K562 (cell line): ENCODE data around the gene ABCB10. TPM values are rescaled to one million over a fixed set of nuclear protein-coding genes. Genes with fewer than 3 reads are reported as not detected.

Experiments used
- CXXC5 ChIP-seq: fragments of 250-450 bp; sonication (Bioruptor Pico); IDR thresholded peaks from 2 replicates; pipeline ENCODE4 v1.8.0; 2022; ENCODE audit warnings: inconsistent platforms, mild to moderate bottlenecking, moderate library complexity
- FOXA3 ChIP-seq, 2 experiments: fragments of 450-650 bp in 1 of 2; sonication (generic) in 1 of 2; formaldehyde crosslinking; IDR thresholded peaks in 1 of 2; conservative IDR thresholded peaks in 1 of 2; 2 replicates each; pipeline versions ENCODE4 v1.4.0 to v1.8.0; 2020 to 2022; ENCODE audit warnings: mild to moderate bottlenecking in 2 of 2, missing genetic modification reagents in 1 of 2
- GABPA ChIP-seq: fragments of 200-800 bp; sonication (Bioruptor generic); conservative IDR thresholded peaks from 2 replicates; pipeline ENCODE4 v1.6.1; 2016; ENCODE audit warnings: low read depth, missing genetic modification characterization, missing compliant biosample characterization
- GABPB1 ChIP-seq: sonication (generic); formaldehyde crosslinking; IDR thresholded peaks from 2 replicates; pipeline ENCODE4 v1.8.0; 2022; ENCODE audit warnings: mild to moderate bottlenecking, missing genetic modification reagents
- MYC ChIP-seq, 2 experiments: fragments of 250-450 bp in 1 of 2; sonication (Bioruptor Pico) in 1 of 2; IDR thresholded peaks; 2 replicates each; pipeline versions ENCODE4 v1.5.1 to v1.6.1; 2012 to 2021; ENCODE audit warnings: low read depth in 2 of 2, borderline replicate concordance in 1 of 2, improper control_type of control experiment in 1 of 2, low read length in 1 of 2, mild to moderate bottlenecking in 1 of 2, moderate library complexity in 1 of 2
- NONO ChIP-seq, 2 experiments: fragments of 200-400 bp in 1 of 2; fragments of 450-650 bp in 1 of 2; formaldehyde crosslinking in 1 of 2; IDR thresholded peaks; 2 replicates each; pipeline ENCODE4 v1.6.1; 2017; ENCODE audit warnings: low read depth in 2 of 2, mild to moderate bottlenecking in 2 of 2, moderate library complexity in 2 of 2, low read length in 1 of 2
- POLR3A ChIP-seq: IDR thresholded peaks from 2 replicates; pipeline ENCODE4 v1.6.1; 2011; ENCODE audit warnings: borderline replicate concordance, mild to moderate bottlenecking, moderate library complexity; ENCODE audit not compliant: insufficient read length, insufficient read depth; ENCODE audit errors: extremely low read depth
- PRPF4 ChIP-seq: fragments of 200-400 bp; formaldehyde crosslinking; IDR thresholded peaks from one replicate; pipeline ENCODE4 v1.6.1; 2017; ENCODE audit warnings: low read length, low read depth, mild to moderate bottlenecking; ENCODE audit not compliant: insufficient read depth, poor library complexity, severe bottlenecking
- RBM39 ChIP-seq: fragments of 200-400 bp; formaldehyde crosslinking; optimal IDR thresholded peaks from 2 replicates; pipeline ENCODE3; 2018; ENCODE audit warnings: low read depth, low read length
- ZBTB7A ChIP-seq: IDR thresholded peaks from 2 replicates; pipeline ENCODE4 v1.6.1; 2011; ENCODE audit warnings: low read depth, mild to moderate bottlenecking, low read length, moderate library complexity, borderline replicate concordance; ENCODE audit not compliant: control insufficient read depth
- ZNF436 ChIP-seq: fragments of 250-450, 450-650 bp; sonication (Bioruptor Pico); formaldehyde crosslinking; IDR thresholded peaks from 2 replicates; pipeline ENCODE4 v1.7.0; 2020; ENCODE audit warnings: mild to moderate bottlenecking
- polyA plus RNA-seq, 8 experiments: library from polyadenylated mRNA; depleted of rRNA in 4 of 8; stranded (reverse) in 5 of 8; unstranded in 3 of 8; fragments of >200 nt; fragmentation: Nextera tagmentation in 2 of 8; fragmentation: Illumina TruSeq in 1 of 8; extraction: Ambion mirVana in 2 of 8; extraction: Trizol in 1 of 8; gene quantifications; 2 replicates each; pipeline versions ENCODE4 v1.2.1 to v1.2.3, GENCODE V29; 2011 to 2014; ENCODE audit warnings: inconsistent platforms in 1 of 8, missing spikeins in 1 of 8
- total RNA-seq, 7 experiments: library from RNA; depleted of rRNA in 6 of 7; stranded (reverse); fragments of >200 nt in 6 of 7; fragmentation: Illumina TruSeq in 2 of 7; extraction: Trizol in 2 of 7; gene quantifications; 2 replicates each; pipeline versions ENCODE4 v1.2.1 to v1.2.3, GENCODE V29; 2011 to 2021; ENCODE audit warnings: low replicate concordance in 1 of 7
- TF ChIP-seq, protein P1 (sequence below): IDR thresholded peaks from 2 replicates; pipeline ENCODE4 v1.6.1; 2011; ENCODE audit warnings: borderline replicate concordance, low read depth, mild to moderate bottlenecking, moderate library complexity, low read length; ENCODE audit not compliant: insufficient read depth, poor library complexity, severe bottlenecking
- TF ChIP-seq, protein P2 (sequence below), 2 experiments: fragments of 450-650 bp in 1 of 2; IDR thresholded peaks; 2 replicates each; pipeline ENCODE4 v1.6.1; 2011 to 2017; ENCODE audit warnings: low read depth in 2 of 2, antibody characterized with exemption in 1 of 2, borderline replicate concordance in 1 of 2, low read length in 1 of 2, mild to moderate bottlenecking in 1 of 2, mixed read lengths in 1 of 2; ENCODE audit not compliant: control insufficient read depth in 1 of 2
- TF ChIP-seq, protein P3 (sequence below), 3 experiments: IDR thresholded peaks in 2 of 3; conservative IDR thresholded peaks in 1 of 3; 2 replicates each; pipeline ENCODE4 v1.5.1; 2011 to 2012; ENCODE audit warnings: low read length in 3 of 3, mild to moderate bottlenecking in 3 of 3, control low read depth in 2 of 3, improper control_type of control experiment in 1 of 3, inconsistent platforms in 1 of 3, low read depth in 1 of 3, mixed read lengths in 1 of 3, moderate library complexity in 1 of 3; ENCODE audit not compliant: insufficient read depth in 2 of 3
- TF ChIP-seq, protein P4 (sequence below): fragments of 450-650 bp; IDR thresholded peaks from 2 replicates; pipeline ENCODE4 v1.6.1; 2014; ENCODE audit warnings: low read depth, mild to moderate bottlenecking, moderate library complexity, borderline replicate concordance

Gene ABCB10
- total and polyA plus RNA-seq, 9 of the 15 experiments (the other 6 are each of a cell fraction or from before 2014, with no cell fraction given) = 12.4 to 54.8 (median 36.4) TPM

DNA sequence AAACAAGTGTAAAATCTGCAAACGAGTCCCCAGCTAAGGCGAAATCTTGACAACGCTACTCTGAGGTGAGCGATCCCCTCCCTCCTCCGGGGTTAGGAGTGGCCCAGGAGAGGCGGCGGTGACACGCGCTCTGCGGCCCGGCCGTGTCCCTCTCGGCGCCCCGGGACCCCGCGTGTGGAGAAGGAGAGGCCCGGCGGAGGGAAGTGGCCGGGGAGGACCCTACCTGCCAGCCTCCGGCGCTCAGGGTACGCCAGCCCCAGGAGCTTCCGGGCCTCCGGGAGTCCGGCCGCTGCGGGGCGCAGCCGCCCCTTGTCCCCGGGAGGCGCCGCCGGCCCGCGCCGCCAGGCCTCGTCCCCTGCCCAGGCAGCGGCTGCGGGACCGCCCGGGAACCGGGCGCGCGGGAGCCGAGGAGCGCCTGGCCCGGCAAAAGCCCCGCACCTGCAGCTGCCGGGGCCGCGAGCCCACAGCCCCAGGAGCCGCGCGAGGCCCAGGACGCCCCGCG, 543 bp downstream of the ABCB10 start (continued):
- TF ChIP-seq, protein P1, sequence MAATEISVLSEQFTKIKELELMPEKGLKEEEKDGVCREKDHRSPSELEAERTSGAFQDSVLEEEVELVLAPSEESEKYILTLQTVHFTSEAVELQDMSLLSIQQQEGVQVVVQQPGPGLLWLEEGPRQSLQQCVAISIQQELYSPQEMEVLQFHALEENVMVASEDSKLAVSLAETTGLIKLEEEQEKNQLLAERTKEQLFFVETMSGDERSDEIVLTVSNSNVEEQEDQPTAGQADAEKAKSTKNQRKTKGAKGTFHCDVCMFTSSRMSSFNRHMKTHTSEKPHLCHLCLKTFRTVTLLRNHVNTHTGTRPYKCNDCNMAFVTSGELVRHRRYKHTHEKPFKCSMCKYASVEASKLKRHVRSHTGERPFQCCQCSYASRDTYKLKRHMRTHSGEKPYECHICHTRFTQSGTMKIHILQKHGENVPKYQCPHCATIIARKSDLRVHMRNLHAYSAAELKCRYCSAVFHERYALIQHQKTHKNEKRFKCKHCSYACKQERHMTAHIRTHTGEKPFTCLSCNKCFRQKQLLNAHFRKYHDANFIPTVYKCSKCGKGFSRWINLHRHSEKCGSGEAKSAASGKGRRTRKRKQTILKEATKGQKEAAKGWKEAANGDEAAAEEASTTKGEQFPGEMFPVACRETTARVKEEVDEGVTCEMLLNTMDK = peak; percentile 64
- TF ChIP-seq, protein P2, sequence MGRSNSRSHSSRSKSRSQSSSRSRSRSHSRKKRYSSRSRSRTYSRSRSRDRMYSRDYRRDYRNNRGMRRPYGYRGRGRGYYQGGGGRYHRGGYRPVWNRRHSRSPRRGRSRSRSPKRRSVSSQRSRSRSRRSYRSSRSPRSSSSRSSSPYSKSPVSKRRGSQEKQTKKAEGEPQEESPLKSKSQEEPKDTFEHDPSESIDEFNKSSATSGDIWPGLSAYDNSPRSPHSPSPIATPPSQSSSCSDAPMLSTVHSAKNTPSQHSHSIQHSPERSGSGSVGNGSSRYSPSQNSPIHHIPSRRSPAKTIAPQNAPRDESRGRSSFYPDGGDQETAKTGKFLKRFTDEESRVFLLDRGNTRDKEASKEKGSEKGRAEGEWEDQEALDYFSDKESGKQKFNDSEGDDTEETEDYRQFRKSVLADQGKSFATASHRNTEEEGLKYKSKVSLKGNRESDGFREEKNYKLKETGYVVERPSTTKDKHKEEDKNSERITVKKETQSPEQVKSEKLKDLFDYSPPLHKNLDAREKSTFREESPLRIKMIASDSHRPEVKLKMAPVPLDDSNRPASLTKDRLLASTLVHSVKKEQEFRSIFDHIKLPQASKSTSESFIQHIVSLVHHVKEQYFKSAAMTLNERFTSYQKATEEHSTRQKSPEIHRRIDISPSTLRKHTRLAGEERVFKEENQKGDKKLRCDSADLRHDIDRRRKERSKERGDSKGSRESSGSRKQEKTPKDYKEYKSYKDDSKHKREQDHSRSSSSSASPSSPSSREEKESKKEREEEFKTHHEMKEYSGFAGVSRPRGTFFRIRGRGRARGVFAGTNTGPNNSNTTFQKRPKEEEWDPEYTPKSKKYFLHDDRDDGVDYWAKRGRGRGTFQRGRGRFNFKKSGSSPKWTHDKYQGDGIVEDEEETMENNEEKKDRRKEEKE (IDR thresholded peaks at IDR 0.05; ENCODE audit: borderline replicate concordance in 1 of 2, control insufficient read depth in 1 of 2, low read depth in 2 of 2, low read length in 1 of 2) = no peak
- TF ChIP-seq MYC (IDR thresholded peaks at IDR 0.05; ENCODE audit: low read depth, low read length) (peak; percentile 52; the same call in 1 of the 2 replicates), MYC (CRISPR knock-in tag; IDR thresholded peaks at IDR 0.05; ENCODE audit: borderline replicate concordance, low read depth) (no peak; the same call in 1 of the 2 replicates), RBM39 (no peak), ZBTB7A (peak; percentile 50; the same call in 1 of the 2 replicates), CXXC5 (CRISPR knock-in tag) (no peak; the same call in 1 of the 2 replicates), NONO (IDR thresholded peaks at IDR 0.05; ENCODE audit: low read depth in 2 of 2, low read length in 1 of 2) (0 out of 4 replicates have a peak, but pooled peaks of 1 of the 2 experiments have one; percentile 19), FOXA3 (CRISPR knock-in tag; conservative IDR thresholded peaks at IDR 0.05 in 1 of 2, IDR thresholded peaks at IDR 0.05 in 1 of 2) (no peak), PRPF4 (no peak), GABPA (0 out of 2 replicates have a peak, but pooled peaks have one; percentile 11), POLR3A (no peak), ZNF436 (no peak), GABPB1 (CRISPR knock-in tag) (peak; percentile 60)
- TF ChIP-seq, protein P3, sequence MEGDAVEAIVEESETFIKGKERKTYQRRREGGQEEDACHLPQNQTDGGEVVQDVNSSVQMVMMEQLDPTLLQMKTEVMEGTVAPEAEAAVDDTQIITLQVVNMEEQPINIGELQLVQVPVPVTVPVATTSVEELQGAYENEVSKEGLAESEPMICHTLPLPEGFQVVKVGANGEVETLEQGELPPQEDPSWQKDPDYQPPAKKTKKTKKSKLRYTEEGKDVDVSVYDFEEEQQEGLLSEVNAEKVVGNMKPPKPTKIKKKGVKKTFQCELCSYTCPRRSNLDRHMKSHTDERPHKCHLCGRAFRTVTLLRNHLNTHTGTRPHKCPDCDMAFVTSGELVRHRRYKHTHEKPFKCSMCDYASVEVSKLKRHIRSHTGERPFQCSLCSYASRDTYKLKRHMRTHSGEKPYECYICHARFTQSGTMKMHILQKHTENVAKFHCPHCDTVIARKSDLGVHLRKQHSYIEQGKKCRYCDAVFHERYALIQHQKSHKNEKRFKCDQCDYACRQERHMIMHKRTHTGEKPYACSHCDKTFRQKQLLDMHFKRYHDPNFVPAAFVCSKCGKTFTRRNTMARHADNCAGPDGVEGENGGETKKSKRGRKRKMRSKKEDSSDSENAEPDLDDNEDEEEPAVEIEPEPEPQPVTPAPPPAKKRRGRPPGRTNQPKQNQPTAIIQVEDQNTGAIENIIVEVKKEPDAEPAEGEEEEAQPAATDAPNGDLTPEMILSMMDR (IDR thresholded peaks at IDR 0.05 in 2 of 3, conservative IDR thresholded peaks at IDR 0.05 in 1 of 3; ENCODE audit: insufficient read depth in 2 of 3, low read depth in 1 of 3, low read length in 3 of 3) = peak; percentile 5 to 40 (median 32); a peak in 3 of 6 replicates
- TF ChIP-seq, protein P4, sequence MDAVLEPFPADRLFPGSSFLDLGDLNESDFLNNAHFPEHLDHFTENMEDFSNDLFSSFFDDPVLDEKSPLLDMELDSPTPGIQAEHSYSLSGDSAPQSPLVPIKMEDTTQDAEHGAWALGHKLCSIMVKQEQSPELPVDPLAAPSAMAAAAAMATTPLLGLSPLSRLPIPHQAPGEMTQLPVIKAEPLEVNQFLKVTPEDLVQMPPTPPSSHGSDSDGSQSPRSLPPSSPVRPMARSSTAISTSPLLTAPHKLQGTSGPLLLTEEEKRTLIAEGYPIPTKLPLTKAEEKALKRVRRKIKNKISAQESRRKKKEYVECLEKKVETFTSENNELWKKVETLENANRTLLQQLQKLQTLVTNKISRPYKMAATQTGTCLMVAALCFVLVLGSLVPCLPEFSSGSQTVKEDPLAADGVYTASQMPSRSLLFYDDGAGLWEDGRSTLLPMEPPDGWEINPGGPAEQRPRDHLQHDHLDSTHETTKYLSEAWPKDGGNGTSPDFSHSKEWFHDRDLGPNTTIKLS = no peak
